ENCODE measurements around the gene GBP4. TPM values are rescaled to one million over a fixed set of nuclear protein-coding genes. Genes with fewer than 3 reads are reported as not detected.
"Not testable (repeated sequence)": the region's sequence is repeated elsewhere in the genome, so short reads cannot be mapped to it uniquely, and the experiment has no call there.

GBP4 gene
- 0.82 TPM for total RNA-seq

- DNase-seq (ENCODE audit: low spot score in 2 of 2) (no peak), FAIRE-seq (no peak)
Observed at GRCh38 chr1:89198491-89199072, at the start of gene GBP4. Gene GBP4, minus strand, starts transcription at chr1:89198942. Its CDS starts 108 bp downstream, at chr1:89198834.

DNA sequence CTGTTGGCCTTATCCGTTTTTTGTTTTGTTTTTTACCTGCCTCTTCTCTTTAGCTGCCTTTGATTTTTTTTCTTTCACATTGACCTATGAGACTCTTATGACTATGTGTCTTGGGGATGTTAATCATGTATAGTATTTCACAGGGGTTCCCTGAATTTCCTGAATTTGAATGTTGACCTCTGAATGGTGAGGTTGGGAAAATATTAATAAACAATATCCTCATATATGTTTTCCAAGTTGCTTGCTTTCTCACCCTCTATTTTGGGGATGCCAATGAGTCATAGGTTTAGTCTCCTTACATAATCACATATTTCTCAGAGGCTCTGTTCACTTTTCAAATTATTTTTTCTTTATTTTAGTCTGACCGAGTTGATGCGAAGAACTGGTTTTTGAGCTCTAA lies 44.3 kb upstream of the GBP4 start:
- FAIRE-seq (no peak), DNase-seq (ENCODE audit: low spot score in 2 of 2) (no peak)

GRCh38 chr1:89221341-89221740 lies 22.6 kb upstream of the GBP4 start:
- DNase-seq (ENCODE audit: low spot score in 2 of 2) (no peak), FAIRE-seq (no peak)

DNA sequence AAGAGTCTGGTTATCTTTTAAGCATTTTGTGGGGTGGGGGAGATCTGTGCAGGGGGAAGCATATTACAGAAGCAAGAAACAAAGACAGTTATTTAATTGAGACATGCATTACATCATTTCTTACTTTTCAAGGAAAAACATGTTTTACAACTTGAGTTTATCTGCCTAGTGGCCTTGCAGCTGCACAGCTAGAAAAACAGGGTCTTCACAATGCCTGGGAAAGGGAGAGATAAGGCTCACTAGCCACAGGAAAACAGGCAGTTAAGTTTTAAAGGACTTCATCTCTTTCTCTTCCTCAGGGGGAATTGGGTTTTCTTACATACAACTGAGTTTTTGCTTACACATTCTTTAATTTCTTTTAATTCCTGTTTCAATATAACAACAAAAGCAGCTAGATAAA lies 21.1 kb upstream of the GBP4 start:
- not testable (repeated sequence) for DNase-seq (ENCODE audit: low spot score in 2 of 2); FAIRE-seq

DNA sequence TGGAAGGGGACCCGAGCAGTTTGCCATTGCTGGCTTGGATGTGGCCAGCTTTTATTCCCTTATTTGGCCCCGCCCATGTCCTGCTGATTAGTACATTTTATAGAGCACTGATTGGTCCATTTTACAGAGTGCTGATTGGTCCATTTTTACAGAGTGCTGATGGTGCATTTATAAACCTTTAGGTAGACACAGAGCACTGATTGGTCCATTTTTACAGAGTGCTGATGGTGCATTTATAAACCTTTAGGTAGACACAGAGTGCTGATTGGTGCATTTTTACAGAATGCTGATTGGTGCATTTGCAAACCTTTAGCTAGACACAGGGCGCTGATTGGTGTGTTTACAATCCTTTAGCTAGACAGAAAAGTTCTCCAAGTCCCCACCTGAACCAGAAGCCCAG lies 20.2 kb upstream of the GBP4 start:
- DNase-seq (ENCODE audit: low spot score in 2 of 2); FAIRE-seq: not testable (repeated sequence)

- DNase-seq (ENCODE audit: low spot score in 2 of 2) (no peak), FAIRE-seq (no peak)
Observed at GRCh38 chr1:89213347-89213746, 14.6 kb upstream of the GBP4 start.

DNA sequence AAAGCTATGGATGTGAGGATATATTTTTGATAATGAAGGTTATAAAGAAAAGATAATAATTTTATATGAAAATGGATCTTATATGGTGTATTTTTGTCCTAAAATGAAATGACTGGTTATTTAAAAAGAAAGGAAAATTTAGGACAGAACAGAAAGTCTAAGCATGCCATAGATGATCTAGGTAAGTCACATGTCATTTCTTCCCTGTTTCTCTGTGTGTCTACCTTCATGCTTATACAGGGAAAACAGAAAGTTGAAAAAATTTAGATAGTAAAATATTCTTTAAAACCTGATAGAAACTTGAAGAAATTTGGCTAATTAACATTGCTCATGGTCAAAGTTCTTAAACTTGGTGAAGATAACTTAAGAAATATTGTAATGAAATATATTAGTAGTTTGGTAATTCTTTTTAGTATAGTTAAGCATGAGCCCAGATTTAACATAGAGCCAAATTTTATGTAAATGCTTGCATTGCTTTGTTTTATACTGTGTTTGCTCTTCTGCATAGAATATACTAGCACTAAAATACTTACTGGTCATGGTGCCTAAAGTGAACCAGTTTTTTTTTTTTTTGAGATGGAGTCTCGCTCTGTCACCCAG lies 12.4 kb upstream of the GBP4 start:
- FAIRE-seq, result no peak

DNA sequence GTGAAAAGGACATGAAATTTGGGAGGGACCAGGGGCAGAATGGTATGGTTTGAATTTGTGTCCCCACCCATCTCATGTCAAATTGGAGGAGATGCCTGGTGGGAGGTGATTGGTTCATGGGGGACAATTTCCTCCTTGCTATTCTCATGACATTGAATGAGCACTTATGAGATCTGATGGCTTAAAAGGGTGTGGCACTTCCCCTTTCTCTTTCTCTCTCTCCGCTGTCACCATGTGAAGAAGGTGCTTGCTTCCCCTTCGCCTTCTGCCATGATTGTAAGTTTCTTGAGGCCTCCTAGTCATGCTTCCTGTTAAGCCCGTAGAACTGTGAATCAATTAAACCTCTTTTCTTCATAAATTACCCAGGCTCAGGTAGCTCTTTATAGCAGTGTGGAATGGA lies 7.6 kb upstream of the GBP4 start:
- DNase-seq (ENCODE audit: low spot score in 2 of 2) (no peak), FAIRE-seq (no peak)

More for the DNA sequence above, 12.4 kb upstream of the GBP4 start:
- DNase-seq (ENCODE audit: low spot score in 2 of 2), result no peak

- DNase-seq (ENCODE audit: low spot score in 2 of 2), result no peak
- FAIRE-seq, result no peak
Observed at GRCh38 chr1:89203166-89203565, 4.4 kb upstream of the GBP4 start.

- DNase-seq (ENCODE audit: low spot score in 2 of 2) (no peak), FAIRE-seq (no peak)
Observed at GRCh38 chr1:89201106-89201794, 2.5 kb upstream of the GBP4 start.

- DNase-seq (ENCODE audit: low spot score in 2 of 2) (no peak), FAIRE-seq (no peak)
Observed at GRCh38 chr1:89200663-89201062, 1.9 kb upstream of the GBP4 start.

GRCh38 chr1:89199525-89200031 lies 836 bp upstream of the GBP4 start:
- DNase-seq (ENCODE audit: low spot score in 2 of 2), result no peak
- no peak for FAIRE-seq

- no peak for FAIRE-seq
- DNase-seq (ENCODE audit: low spot score in 2 of 2), result no peak
Observed at GRCh38 chr1:89198081-89198480, 661 bp downstream of the GBP4 start.

- FAIRE-seq (no peak), DNase-seq (ENCODE audit: low spot score in 2 of 2) (no peak)
Observed at GRCh38 chr1:89195476-89195875, 3.3 kb downstream of the GBP4 start.

DNA sequence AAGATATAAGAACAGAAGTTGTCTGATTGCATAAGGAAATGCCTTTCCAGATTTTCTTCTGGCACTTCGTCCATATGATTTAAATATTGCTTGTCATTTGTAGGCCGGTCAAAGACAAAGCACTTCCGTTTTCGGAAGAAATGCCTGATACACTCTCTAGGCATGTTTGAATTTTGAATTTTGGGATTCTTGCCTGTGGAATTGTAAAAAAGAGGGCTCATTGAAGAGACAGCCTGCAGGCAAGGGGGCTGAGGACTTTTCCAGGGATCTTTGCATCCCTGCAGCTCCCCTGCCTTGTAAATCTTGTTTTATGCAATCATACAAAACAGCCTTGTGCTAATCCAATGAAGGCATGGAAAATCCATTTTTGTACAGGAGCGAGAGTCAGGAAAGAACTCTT lies 7.4 kb downstream of the GBP4 start:
- no peak for DNase-seq (ENCODE audit: low spot score in 2 of 2)
- FAIRE-seq, result no peak

GRCh38 chr1:89190017-89190416 lies 8.7 kb downstream of the GBP4 start:
- FAIRE-seq (no peak), DNase-seq (ENCODE audit: low spot score in 2 of 2) (no peak)

DNA sequence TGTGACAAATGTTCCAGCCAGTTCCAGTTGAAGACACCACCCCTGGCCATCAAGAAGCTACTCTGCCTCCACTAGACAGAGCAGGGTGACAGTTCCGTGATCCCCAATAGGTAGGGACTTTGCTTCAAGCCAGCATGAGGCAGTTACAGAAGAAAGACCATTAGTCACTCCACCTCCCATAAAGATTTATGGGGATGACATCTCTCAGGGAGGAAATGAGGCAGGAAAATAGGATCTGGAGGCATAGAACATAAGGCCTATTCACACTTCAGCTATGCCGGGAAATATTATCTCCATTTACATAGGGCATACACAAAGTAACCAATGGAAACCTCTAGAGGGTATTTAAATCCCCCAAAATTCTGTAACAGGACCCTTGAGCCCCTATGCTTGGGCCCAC lies 19.4 kb downstream of the GBP4 start:
- DNase-seq (ENCODE audit: low spot score in 2 of 2), result no peak
- FAIRE-seq, result no peak

DNA sequence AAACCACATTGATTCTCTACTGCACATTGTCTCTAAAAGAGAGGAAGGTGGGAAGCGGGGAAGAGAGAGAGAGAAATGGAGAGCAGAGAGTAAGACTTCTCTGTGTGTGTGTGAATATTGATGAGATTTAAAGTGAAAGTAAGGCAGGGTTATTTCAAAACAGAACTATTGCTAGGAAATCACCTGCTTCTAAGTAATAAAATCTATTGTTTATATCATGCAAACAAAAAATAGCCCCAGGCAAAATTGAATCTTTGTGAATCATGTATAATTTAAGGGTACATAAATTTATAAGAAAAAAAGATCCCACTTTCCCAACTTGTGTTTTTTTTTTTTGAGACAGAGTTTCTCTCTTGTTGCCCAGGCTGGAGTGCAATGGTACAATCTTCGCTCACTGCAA lies 21.8 kb downstream of the GBP4 start:
- FAIRE-seq (no peak), DNase-seq (ENCODE audit: low spot score in 2 of 2) (no peak)

GRCh38 chr1:89175601-89176256 lies 23.0 kb downstream of the GBP4 start, which contains the start of gene GBP7:
Gene GBP7, minus strand, starts transcription at chr1:89176003. Its CDS starts 4,068 bp downstream, at chr1:89171935.
- FAIRE-seq, result no peak
- DNase-seq (ENCODE audit: low spot score in 2 of 2), result no peak

DNA sequence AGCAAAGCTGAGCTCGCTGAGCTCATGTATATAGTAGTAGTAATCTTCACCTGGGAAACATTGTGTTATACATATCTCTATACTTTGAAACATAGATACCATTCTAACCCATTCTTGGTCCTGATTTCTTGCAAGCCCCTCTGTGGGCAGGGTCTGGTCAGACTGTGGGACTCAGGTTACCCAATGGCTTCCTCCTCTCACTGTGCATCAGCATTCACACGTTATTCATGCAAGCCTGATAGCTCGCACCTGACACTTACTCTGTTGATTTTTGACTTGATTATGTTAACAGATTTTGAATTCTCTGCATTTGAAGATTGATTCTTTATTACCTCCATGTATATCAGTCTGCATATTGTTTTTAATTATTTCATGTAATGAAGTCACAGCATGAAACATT lies 24.3 kb downstream of the GBP4 start:
- no peak for FAIRE-seq
- no peak for DNase-seq (ENCODE audit: low spot score in 2 of 2)

DNA sequence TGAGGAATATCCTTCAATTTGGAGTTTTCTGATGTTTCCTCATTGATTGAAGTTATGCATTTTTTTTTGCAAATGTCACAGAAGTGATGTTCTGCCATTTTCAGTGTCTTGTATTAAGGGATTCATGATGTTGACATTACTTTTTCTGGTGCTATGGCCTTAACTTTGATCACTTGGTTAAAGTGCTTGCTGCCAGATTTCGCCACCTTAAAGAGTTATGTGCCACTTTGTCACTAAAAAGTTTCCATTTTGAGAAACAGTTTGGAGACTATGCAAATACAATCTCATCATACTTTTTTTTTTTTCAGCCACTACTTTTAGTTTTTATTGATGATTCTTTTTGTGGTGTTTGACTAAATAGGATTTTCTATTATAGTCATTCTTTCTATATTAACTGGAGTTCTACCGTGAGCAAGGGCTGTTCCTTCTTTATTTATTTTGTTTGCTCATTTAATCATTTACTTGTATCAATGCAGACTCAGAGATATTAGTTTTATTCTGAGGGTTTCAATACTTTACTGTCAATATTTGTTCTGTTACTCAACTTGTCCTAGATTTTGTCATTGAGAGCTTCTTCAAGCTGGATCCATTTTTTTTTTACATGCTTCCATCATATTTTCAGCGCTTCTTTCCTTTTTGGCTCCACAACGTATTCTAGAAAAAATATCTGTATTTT lies 26.1 kb downstream of the GBP4 start:
- DNase-seq (ENCODE audit: low spot score in 2 of 2) (no peak), FAIRE-seq (no peak)
